ENCODE data around the gene BFSP2.
"Not testable (repeated sequence)": the region's sequence is repeated elsewhere in the genome, so short reads cannot be mapped to it uniquely, and the experiment has no call there.

BFSP2 gene

GRCh38 chr3:133521946-133522345 is 122.1 kb downstream of the BFSP2 start:
- no peak overlapping the region for H3K27ac ChIP-seq
- no peak for TF ChIP-seq CTCF (conservative IDR thresholded peaks at IDR 0.05; ENCODE audit: low read depth)
- no peak for DNase-seq (ENCODE audit: low spot score)
- ChIA-PET CTCF (interaction anchor here (0.7 kb wide), 1 partner anchor 1278 kb away, joined by 3 read pairs; no protein-coding TSS in a partner anchor), POLR2A (ENCODE audit: low non-redundant PET) (no interaction called here)

- DNase-seq (ENCODE audit: low spot score); POLR2A ChIA-PET (ENCODE audit: low non-redundant PET); H3K27ac ChIP-seq; CTCF ChIA-PET: not testable (repeated sequence)
These were observed 123.9 kb downstream of the BFSP2 start for GRCh38 chr3:133523758-133524157.
